ENCODE measurements around the gene GRXCR2. TPM values are rescaled to one million over a fixed set of nuclear protein-coding genes. Genes with fewer than 3 reads are reported as not detected.

GRXCR2 gene
- total and polyA plus RNA-seq, 2 of the 13 experiments (the other 11 are each of a cell fraction or from before 2014, with no cell fraction given): not detected

DNA sequence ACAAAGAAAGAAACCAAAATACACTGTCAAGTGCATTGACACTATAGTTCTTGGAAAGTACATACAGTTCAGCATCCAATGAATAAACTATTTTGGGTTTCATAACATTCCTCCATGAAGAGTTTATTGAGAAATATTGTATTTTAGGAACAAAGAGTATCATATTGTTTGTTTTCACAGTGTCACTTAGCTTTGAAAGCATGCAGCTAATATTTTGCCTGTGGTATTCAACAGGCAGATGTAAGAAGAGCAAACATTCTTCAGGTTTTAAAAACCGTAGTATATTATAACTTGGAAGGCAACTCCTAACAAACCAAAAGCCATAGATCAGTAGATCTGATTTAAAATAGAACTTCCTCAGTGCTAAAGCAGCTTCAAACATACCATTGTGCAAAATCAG, 42.2 kb downstream of the GRXCR2 start (continued):
- TF ChIP-seq CEBPG (CRISPR knock-in tag; IDR thresholded peaks at IDR 0.05): 0 out of 2 replicates have a peak, but pooled peaks have one; percentile 20
- no peak for TF ChIP-seq CENPX (CRISPR knock-in tag; IDR thresholded peaks at IDR 0.05)

GRCh38 chr5:145829708-145830361, 43.0 kb downstream of the GRXCR2 start:
- Histone ChIP-seq H3K27ac (ENCODE audit: extremely low read length, insufficient read depth, low read length) (no peak overlapping the region), H3K4me3 (replicated peaks in 1 of 3; ENCODE audit: insufficient read depth in 1 of 3, low read depth in 2 of 3, low read length in 3 of 3) (no peak overlapping the region), H3K9me3 (ENCODE audit: low read length) (no peaks in the 10 kb centered on the region), H3K36me3 (replicated peaks in 1 of 2; ENCODE audit: control insufficient read depth in 1 of 2, insufficient read depth in 2 of 2, low read length in 2 of 2) (no peaks in the 10 kb centered on the region), H3K9ac (ENCODE audit: insufficient read depth, low read depth, low read length) (no peak overlapping the region), H3K4me1 (ENCODE audit: insufficient read depth, low read length) (peaks cover 65% of the 10 kb centered on the region), H4K20me1 (ENCODE audit: insufficient read depth, low read length) (no peaks in the 10 kb centered on the region; the same call in 1 of the 2 replicates), H3K79me2 (ENCODE audit: insufficient read depth, low read length) (peaks cover 19% of the 10 kb centered on the region), H3K27me3 (ENCODE audit: control insufficient read depth in 1 of 2, insufficient read depth in 2 of 2, low read length in 2 of 2) (no peaks in the 10 kb centered on the region; a peak in 1 of 5 replicates), H3K4me2 (ENCODE audit: low read depth, low read length) (no peak overlapping the region), H2AFZ (ENCODE audit: low read length) (no peak overlapping the region)
- BruUV-seq (replicated peaks): no TSS peak
- in situ Hi-C loops (cut with HindIII; ENCODE audit: extremely low pct_ligation_motif_present, low pct_unique_long_range_greater_than_20kb): loop anchor here (5.0 to 10.0 kb wide), 2 partner anchors 128 to 225 kb away; no protein-coding TSS in a partner anchor
- intact Hi-C loops (cut with micrococcal nuclease; ENCODE audit: unreplicated experiment): loop anchor here (2.0 to 5.0 kb wide), 2 partner anchors 149 to 1628 kb away; no protein-coding TSS in a partner anchor
- FAIRE-seq (no peak), DNase-seq (ENCODE audit: low spot score) (peak; percentile 31), ATAC-seq (no peak)
- CTCF ChIA-PET (ENCODE audit: low intra/inter-chr PET ratio, low total read pairs): no interaction called here
- POLR2A ChIA-PET: no interaction called here
- TF ChIP-seq FOXA3 (CRISPR knock-in tag; IDR thresholded peaks at IDR 0.05) (peak; percentile 52; the same call in 1 of the 2 replicates), NFIC (IDR thresholded peaks at IDR 0.05; ENCODE audit: low read length) (peak; percentile 52; the same call in 1 of the 2 replicates), KAT8 (CRISPR knock-in tag; IDR thresholded peaks at IDR 0.05) (no peak)
